Measurements from ENCODE around the gene TTC23L.

Gene TTC23L

DNA sequence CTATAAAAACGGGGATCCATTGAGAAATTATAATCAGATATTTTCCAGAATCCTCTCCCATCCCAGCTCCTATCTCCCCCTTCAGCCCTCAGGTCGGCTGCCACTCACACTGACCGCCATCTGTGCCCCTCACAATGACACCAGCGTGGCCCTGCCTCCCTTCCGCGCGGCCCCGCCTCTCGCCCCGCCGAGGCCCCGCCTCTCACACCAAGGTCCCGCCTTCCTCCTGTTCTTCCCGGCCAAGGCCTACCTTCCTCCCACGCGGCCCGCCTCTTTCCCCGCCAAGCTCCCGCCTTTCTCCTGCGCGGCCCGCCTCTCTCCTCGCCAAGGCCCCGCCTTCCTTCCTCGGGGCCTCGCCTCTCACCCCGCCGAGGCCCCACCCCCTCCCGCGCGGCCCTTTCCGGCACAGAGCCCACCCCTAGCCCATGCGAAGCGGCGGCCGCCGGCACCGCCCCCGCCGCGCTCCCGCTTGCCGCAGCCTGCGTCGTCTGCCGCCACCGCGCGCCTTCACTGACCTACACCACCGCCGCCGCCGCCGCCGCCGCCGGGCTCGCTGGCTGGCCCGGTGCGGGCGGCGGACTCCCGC lies 90.3 kb downstream of the TTC23L start, which contains the start of gene DNAJC21:
Gene DNAJC21 (plus strand): TSS at position 426 of the 586 bp plus-strand sequence. CDS start 261 bp downstream, outside the sequence.
- TF ChIP-seq, protein P1, sequence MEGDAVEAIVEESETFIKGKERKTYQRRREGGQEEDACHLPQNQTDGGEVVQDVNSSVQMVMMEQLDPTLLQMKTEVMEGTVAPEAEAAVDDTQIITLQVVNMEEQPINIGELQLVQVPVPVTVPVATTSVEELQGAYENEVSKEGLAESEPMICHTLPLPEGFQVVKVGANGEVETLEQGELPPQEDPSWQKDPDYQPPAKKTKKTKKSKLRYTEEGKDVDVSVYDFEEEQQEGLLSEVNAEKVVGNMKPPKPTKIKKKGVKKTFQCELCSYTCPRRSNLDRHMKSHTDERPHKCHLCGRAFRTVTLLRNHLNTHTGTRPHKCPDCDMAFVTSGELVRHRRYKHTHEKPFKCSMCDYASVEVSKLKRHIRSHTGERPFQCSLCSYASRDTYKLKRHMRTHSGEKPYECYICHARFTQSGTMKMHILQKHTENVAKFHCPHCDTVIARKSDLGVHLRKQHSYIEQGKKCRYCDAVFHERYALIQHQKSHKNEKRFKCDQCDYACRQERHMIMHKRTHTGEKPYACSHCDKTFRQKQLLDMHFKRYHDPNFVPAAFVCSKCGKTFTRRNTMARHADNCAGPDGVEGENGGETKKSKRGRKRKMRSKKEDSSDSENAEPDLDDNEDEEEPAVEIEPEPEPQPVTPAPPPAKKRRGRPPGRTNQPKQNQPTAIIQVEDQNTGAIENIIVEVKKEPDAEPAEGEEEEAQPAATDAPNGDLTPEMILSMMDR (IDR thresholded peaks at IDR 0.05; ENCODE audit: low read depth, low read length) = no peak
- TF ChIP-seq, protein P2, sequence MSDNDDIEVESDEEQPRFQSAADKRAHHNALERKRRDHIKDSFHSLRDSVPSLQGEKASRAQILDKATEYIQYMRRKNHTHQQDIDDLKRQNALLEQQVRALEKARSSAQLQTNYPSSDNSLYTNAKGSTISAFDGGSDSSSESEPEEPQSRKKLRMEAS (IDR thresholded peaks at IDR 0.05; ENCODE audit: low read depth, low read length) = peak; percentile 50; the same call in 1 of the 2 replicates
- TF ChIP-seq POLR2A (IDR thresholded peaks at IDR 0.05; ENCODE audit: extremely low read depth, insufficient read length) (peak; percentile 55), MYC (IDR thresholded peaks at IDR 0.05; ENCODE audit: low read depth, low read length) (peak; percentile 3; the same call in 1 of the 2 replicates)
- peak within 1 kb of the TSS; percentile 90 for H3K4me3 ChIP-seq (ENCODE audit: low read depth, low read length)
- DNase-seq (ENCODE audit: low read depth) = peak; percentile 98

- TF ChIP-seq, protein P1 (IDR thresholded peaks at IDR 0.05; ENCODE audit: low read depth, low read length) = no peak
- TF ChIP-seq POLR2A (IDR thresholded peaks at IDR 0.05; ENCODE audit: extremely low read depth, insufficient read length) (peak; percentile 59), MYC (IDR thresholded peaks at IDR 0.05; ENCODE audit: low read depth, low read length) (no peak; the same call in 1 of the 2 replicates)
- TF ChIP-seq, protein P2 (IDR thresholded peaks at IDR 0.05; ENCODE audit: low read depth, low read length) = 0 out of 2 replicates have a peak, but pooled peaks have one; percentile 1
- DNase-seq (ENCODE audit: low read depth) = peak; percentile 91
- peak overlapping the region; percentile 90 for H3K4me3 ChIP-seq (ENCODE audit: low read depth, low read length)
Observed at GRCh38 chr5:34929720-34930461, 90.9 kb downstream of the TTC23L start.

GRCh38 chr5:34930462-34930844 lies 91.5 kb downstream of the TTC23L start:
- TF ChIP-seq, protein P1 (IDR thresholded peaks at IDR 0.05; ENCODE audit: low read depth, low read length) = no peak
- TF ChIP-seq, protein P2 (IDR thresholded peaks at IDR 0.05; ENCODE audit: low read depth, low read length) = no peak
- no peak for TF ChIP-seq MYC (IDR thresholded peaks at IDR 0.05; ENCODE audit: low read depth, low read length)
- no peak for TF ChIP-seq POLR2A (IDR thresholded peaks at IDR 0.05; ENCODE audit: extremely low read depth, insufficient read length)
- no peak for DNase-seq (ENCODE audit: low read depth)
- H3K4me3 ChIP-seq (ENCODE audit: low read depth, low read length) = peak overlapping the region; percentile 90

DNA sequence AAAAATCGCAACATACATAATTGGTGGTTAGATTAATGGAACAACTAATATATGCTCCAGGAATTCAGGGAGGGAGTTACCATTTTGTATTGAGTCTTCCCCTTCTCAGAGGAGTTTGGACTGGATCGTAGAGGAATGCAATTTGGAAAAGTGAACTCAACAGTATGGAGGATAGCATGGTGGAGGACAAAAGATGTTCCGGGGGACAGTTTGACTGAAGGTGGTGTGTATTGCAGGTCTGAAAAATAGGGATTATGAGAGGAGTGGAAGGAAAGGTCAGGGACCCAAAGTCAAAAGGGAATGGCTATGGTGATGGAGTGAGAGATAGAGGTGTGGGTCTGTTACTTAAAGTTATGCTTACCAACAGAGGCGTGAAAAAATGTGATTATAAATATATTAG lies 91.9 kb downstream of the TTC23L start:
- no peak for DNase-seq (ENCODE audit: low read depth)
- TF ChIP-seq MYC (IDR thresholded peaks at IDR 0.05; ENCODE audit: low read depth, low read length) = no peak
- TF ChIP-seq, protein P1 (IDR thresholded peaks at IDR 0.05; ENCODE audit: low read depth, low read length) = no peak
- TF ChIP-seq, protein P2 (IDR thresholded peaks at IDR 0.05; ENCODE audit: low read depth, low read length) = no peak
- no peak for TF ChIP-seq POLR2A (IDR thresholded peaks at IDR 0.05; ENCODE audit: extremely low read depth, insufficient read length)
- peak overlapping the region; percentile 90 for H3K4me3 ChIP-seq (ENCODE audit: low read depth, low read length)

DNA sequence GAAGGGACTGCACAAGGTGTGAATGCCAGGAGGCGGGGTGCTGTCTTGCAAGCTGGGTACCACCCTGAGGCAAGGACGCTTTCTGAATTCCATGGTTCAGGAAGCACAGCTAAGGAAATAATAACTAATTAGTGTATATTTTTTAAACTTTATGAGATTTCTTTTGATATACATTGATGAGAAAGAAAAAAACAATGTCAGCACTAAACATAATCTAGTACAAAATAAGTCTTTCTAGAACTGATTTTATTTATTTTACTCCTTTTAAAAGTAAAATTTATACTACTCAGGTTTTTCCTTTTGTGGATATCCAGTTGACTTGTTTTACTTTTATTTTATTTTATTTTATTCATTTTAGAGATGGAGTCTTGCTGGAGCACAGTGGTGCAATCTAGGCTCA lies 94.0 kb downstream of the TTC23L start:
- no peak overlapping the region for H3K4me3 ChIP-seq (ENCODE audit: low read depth, low read length)
- DNase-seq (ENCODE audit: low read depth) = no peak
- TF ChIP-seq, protein P1 (IDR thresholded peaks at IDR 0.05; ENCODE audit: low read depth, low read length) = no peak
- TF ChIP-seq POLR2A (IDR thresholded peaks at IDR 0.05; ENCODE audit: extremely low read depth, insufficient read length) (no peak), MYC (IDR thresholded peaks at IDR 0.05; ENCODE audit: low read depth, low read length) (no peak)
- TF ChIP-seq, protein P2 (IDR thresholded peaks at IDR 0.05; ENCODE audit: low read depth, low read length) = no peak

Measured in NB4 (cell line).